NT2/D1 (cell line): ENCODE measurements around the gene FOXP2.

Source experiments
- SUZ12 ChIP-seq: IDR thresholded peaks from 2 replicates; pipeline ENCODE4 v1.6.1; 2011; ENCODE audit not compliant: insufficient read length, insufficient read depth; ENCODE audit errors: extremely low read depth
- YY1 ChIP-seq: IDR thresholded peaks from 2 replicates; pipeline ENCODE4 v1.6.1; 2011; ENCODE audit not compliant: insufficient read length, insufficient read depth
- ZNF274 ChIP-seq: IDR thresholded peaks from 2 replicates; pipeline ENCODE4 v1.6.1; 2011; ENCODE audit warnings: mild to moderate bottlenecking, low read depth, low read length

DNA sequence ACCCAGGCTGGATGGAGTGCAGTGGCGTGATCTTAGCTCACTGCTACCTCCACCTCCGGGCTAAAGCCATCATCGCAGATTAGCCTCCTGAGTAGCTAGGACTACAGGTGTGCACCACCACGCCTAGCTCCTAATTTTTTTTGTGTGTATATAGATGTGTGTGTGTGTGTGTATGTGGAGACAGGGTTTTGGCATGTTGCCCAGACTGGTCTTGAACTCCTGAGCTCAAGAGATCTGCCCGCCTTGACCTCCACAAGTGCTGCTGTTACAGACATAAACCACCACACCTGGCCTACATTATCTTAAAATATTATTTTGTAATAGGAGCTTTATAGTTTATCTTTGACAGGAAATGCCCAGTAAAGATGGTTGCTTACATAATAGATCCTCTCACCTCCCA lies 25.0 kb downstream of the FOXP2 start:
- TF ChIP-seq YY1 (no peak), ZNF274 (no peak), SUZ12 (no peak)
